GM12891 (cell line): ENCODE data around the gene TTC9.

Experiments used
- PAX5 ChIP-seq: IDR thresholded peaks from 2 replicates; pipeline ENCODE4 v1.6.1; 2011; ENCODE audit warnings: low read length, moderate library complexity, mild to moderate bottlenecking; ENCODE audit not compliant: insufficient read depth, severe bottlenecking
- POLR2A ChIP-seq: IDR thresholded peaks from 2 replicates; pipeline ENCODE4 v1.6.1; 2011; ENCODE audit warnings: low read depth, low read length, control low read depth
- POLR2AphosphoS5 ChIP-seq: IDR thresholded peaks from 2 replicates; pipeline ENCODE4 v1.6.1; 2011; ENCODE audit warnings: low read depth, low read length, control low read depth
- POU2F2 ChIP-seq: IDR thresholded peaks from 2 replicates; pipeline ENCODE4 v1.6.1; 2011; ENCODE audit warnings: low read depth, mild to moderate bottlenecking, control low read depth, low read length, moderate library complexity
- SPI1 ChIP-seq: IDR thresholded peaks from 2 replicates; pipeline ENCODE4 v1.6.1; 2011; ENCODE audit warnings: low read depth, low read length, control low read depth
- TAF1 ChIP-seq: IDR thresholded peaks from 2 replicates; pipeline ENCODE4 v1.6.1; 2011; ENCODE audit warnings: low read depth, low read length, control low read depth

- no peak for TF ChIP-seq POU2F2
- TF ChIP-seq POLR2A, result no peak
- TF ChIP-seq POLR2AphosphoS5, result no peak
- no peak for TF ChIP-seq SPI1
- no peak for TF ChIP-seq PAX5
- no peak for TF ChIP-seq TAF1
Observed at GRCh38 chr14:70649803-70650202, 8.1 kb downstream of the TTC9 start.
